Sigmoid colon (tissue), 4 donors: ENCODE measurements around the gene EOMES.

ENCODE experiments used
- EP300 ChIP-seq, 4 donors: sonication (generic); formaldehyde crosslinking; IDR thresholded peaks; one replicate each; pipeline ENCODE4 v1.6.1; 2017; ENCODE audit warnings: antibody characterized with exemption in 4 of 4
- POLR2A ChIP-seq, 2 donors: fragments of 450-650 bp; IDR thresholded peaks; one replicate each; pipeline ENCODE4 v1.6.1; 2016; ENCODE audit warnings: antibody characterized with exemption in 2 of 2, mild to moderate bottlenecking in 2 of 2, moderate library complexity in 2 of 2
- TF ChIP-seq, protein P1 (sequence below), 4 experiments: fragments of 450-650 bp in 3 of 4; fragments of 200-600 bp in 1 of 4; IDR thresholded peaks; one replicate each; pipeline ENCODE4 v1.5.1; 2016 to 2019; ENCODE audit warnings: antibody characterized with exemption in 4 of 4, mild to moderate bottlenecking in 3 of 4, moderate library complexity in 2 of 4

- TF ChIP-seq, protein P1, sequence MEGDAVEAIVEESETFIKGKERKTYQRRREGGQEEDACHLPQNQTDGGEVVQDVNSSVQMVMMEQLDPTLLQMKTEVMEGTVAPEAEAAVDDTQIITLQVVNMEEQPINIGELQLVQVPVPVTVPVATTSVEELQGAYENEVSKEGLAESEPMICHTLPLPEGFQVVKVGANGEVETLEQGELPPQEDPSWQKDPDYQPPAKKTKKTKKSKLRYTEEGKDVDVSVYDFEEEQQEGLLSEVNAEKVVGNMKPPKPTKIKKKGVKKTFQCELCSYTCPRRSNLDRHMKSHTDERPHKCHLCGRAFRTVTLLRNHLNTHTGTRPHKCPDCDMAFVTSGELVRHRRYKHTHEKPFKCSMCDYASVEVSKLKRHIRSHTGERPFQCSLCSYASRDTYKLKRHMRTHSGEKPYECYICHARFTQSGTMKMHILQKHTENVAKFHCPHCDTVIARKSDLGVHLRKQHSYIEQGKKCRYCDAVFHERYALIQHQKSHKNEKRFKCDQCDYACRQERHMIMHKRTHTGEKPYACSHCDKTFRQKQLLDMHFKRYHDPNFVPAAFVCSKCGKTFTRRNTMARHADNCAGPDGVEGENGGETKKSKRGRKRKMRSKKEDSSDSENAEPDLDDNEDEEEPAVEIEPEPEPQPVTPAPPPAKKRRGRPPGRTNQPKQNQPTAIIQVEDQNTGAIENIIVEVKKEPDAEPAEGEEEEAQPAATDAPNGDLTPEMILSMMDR (IDR thresholded peaks at IDR 0.05), result no peak
- no peak for TF ChIP-seq POLR2A (IDR thresholded peaks at IDR 0.05)
- TF ChIP-seq EP300 (IDR thresholded peaks at IDR 0.05), result no peak
Measured at GRCh38 chr3:27686642-27687041, 35.5 kb downstream of the EOMES start.
